Left forelimb (tissue), 1 donor: ENCODE measurements around the gene RBL2.
"Not testable (repeated sequence)": the region's sequence is repeated elsewhere in the genome, so short reads cannot be mapped to it uniquely, and the experiment has no call there.

Experiments used
- DNase-seq: peaks from one replicate; pipeline ENCODE4 v3.0.0-alpha.2; 2018; ENCODE audit warnings: low spot score

RBL2 gene

GRCh38 chr16:53434377-53435065, at the start of gene RBL2:
Gene RBL2 (plus strand): TSS chr16:53434471. CDS start chr16:53434557, 86 bp downstream.
- DNase-seq, result peak; percentile 92

DNA sequence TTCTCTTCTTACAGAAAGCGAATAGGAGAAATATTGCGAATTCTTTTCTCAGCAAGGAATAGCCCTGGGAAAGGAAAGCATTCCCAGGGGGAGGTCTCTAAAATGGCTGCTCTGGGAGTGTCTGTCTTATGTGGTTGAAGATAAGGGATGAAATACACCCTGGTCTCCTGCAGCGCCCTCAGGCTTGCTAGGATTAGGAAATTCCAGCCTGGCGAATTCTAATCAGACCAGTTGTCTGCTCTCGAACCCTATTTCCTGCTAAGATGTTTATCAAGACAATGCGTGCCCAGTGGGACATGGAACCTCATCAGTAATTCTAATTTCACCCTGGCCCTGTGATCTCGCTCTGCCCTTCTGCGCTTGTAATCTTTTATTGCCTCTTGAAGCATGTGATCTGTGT, 49.7 kb upstream of the RBL2 start:
- not testable (repeated sequence) for DNase-seq

GRCh38 chr16:53404959-53405358, 29.3 kb upstream of the RBL2 start:
- no peak for DNase-seq

DNA sequence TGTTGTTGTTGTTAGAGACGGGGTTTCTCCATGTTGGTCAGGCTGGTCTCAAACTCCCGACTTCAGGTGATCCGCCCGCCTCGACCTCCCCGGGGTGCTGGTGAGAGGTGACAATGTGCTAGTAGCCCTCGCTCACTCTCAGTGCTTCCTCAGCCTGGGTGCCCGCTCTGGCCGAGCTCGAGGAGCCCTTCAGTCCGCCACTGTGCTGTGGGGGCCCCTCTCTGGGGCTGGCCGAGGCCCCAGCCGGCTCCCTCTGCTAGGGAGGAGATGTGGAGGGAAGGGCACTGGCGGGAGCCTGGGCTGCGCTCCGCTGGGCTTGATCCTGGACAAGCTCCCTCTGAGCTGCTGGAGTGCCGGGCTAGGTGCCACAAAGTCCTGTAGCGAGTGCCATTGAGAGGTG, 21.7 kb upstream of the RBL2 start:
- no peak for DNase-seq

DNA sequence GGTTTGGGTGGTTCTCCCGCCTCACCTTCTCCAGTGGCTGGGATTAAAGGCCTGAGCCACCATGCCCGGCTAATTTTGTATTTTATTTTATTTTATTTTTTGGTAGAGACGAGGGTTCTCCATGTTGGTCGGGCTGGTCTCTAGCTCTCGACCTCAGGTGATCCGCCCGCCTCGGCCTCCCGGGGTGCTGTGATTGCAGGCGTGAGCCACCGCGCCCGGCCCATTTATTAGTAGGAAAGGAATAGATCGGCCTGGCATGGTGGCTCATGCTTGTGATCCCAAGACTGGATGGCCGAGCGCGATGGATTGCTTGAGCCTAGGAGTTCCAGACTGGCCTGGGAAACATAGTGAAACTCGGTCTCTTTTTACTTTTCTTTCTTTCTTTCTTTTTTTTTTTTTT, 20.4 kb upstream of the RBL2 start:
- no peak for DNase-seq

DNA sequence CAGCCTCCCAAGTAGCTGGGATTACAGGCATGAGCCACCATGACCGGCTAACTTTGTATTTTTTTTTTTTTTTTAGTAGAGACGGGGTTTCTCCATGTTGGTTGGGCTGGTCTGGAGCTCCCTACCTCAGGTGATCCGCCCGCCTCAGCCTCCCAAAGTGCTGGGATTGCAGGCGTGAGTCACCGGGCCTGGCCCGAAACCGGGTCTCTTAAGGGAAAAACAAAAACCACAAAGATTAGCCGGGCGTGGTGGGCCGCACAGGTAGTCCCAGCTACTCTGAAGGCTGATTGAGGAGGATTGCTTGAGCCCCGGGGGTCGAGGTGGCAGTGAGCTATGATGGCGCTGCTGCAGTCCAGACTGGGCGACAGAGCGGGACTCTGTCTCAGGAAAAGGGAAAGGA, 19.9 kb upstream of the RBL2 start:
- DNase-seq, result no peak

- DNase-seq, result no peak
Observed at GRCh38 chr16:53415504-53415903, 18.8 kb upstream of the RBL2 start.

DNA sequence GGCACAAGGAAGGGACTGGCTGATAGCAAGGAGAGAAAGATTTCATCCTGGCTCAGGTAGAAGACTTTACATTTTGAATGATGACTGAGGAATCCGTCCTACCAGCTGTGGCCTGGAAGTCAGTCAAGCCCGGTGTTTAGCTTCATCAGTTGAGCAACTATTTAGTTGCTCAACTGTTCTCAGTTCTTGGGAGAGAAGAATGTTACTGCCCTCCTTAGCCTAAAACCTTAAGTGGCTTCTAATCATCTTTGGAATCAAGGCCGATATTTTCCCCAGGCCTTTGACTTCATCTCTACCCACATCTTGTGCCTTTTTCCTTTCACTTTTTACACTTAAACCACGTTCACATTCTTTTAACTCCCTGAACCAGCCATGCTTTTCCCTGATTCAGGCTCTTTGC, 17.3 kb upstream of the RBL2 start:
- no peak for DNase-seq

GRCh38 chr16:53417976-53418375, 16.3 kb upstream of the RBL2 start:
- DNase-seq, result no peak

GRCh38 chr16:53419383-53419709, 14.9 kb upstream of the RBL2 start:
- not testable (repeated sequence) for DNase-seq

GRCh38 chr16:53421248-53421647, 13.0 kb upstream of the RBL2 start:
- no peak for DNase-seq

DNA sequence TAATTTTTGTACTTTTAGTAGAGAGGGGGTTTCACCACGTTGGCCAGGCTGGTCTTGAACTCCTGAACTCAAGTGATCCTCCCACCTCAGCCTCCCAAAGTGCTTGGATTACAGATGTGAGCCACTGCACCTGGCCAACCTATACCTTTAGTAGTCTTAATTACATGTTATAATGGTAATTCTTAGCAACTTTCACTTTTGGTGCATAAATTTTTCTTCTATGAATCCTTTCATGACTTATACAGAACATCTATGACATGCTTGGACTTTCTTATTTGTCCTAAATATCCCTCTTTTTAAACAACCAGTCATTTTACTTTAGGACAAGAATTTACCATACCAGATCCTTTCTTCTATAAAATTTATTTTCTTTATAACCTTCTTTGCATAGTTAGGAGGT, 10.3 kb upstream of the RBL2 start:
- DNase-seq, result not testable (repeated sequence)

DNA sequence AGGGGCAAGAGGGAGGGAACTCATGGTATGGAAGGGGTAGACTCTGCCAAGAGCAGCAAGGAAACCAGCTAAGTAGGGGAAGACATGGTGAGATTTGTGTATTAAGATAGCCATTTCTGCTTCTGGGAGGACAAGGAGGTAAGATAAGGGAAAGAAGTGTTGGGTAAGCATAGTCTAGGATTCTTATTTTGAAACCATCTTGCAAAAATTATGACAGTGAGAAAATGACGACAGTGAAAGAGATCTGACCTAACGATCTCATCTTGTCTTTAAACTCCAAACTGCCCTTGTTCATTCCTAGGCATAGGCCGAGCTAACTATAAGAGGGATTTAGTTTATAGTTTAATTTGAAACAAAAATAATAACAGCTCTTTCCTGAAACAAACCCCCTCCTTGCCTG, 5.6 kb upstream of the RBL2 start:
- no peak for DNase-seq

DNA sequence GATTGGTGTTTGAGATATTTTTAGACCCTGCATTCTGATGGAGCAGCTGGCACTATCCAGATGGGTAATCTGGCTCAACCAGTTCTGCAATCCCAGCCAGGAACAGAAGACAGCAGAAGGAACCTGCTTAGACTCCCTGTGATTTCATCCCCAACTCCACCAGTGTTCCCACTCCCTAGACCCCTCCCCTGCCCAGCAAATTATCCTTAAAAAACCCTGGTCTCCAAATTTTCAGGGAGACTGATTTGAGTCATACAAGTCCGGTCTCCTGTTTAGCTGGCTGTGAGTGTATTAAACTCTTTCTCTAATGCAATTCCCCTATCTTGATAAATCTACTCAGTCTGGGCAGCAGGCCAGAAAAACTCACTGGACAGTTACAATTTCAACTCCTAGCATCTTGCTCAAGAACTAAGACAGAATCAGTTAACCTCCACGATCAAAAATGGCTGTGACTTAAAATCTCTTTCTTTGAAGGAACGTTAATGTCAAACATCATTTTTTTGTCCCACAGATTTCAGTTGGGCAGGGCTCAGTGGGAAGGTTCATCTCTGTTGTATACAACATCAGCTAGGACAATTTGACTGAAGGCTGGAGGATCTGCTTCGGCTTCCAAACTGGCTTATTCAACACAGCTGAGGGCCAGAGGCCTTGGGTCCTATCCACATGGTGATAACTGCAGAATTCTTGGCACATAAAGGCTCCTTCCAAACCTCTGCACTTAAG, 4.9 kb upstream of the RBL2 start:
- DNase-seq, result no peak

GRCh38 chr16:53430363-53430762, 3.9 kb upstream of the RBL2 start:
- DNase-seq, result no peak

DNA sequence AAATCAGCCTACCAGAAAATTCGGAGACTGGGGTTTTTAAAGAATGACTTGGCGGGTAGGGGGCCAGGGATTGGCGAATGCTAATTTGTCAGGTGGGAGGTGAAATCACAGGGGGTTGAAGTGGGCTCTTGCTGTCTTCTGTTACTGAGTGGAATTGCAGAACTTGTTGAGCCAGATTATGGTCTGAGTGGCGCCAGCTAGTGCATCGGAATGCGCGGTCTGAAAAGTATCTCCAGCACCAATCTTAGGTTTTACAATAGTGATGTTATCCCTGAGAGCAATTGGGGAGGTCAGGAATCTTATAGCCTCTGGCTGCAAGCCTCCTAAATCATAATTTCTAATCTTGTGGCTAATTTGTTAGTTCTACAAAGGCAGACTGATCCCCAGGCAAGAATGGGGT, 762 bp upstream of the RBL2 start:
- DNase-seq, result no peak

GRCh38 chr16:53433930-53434376, 318 bp upstream of the RBL2 start:
- DNase-seq, result no peak

DNA sequence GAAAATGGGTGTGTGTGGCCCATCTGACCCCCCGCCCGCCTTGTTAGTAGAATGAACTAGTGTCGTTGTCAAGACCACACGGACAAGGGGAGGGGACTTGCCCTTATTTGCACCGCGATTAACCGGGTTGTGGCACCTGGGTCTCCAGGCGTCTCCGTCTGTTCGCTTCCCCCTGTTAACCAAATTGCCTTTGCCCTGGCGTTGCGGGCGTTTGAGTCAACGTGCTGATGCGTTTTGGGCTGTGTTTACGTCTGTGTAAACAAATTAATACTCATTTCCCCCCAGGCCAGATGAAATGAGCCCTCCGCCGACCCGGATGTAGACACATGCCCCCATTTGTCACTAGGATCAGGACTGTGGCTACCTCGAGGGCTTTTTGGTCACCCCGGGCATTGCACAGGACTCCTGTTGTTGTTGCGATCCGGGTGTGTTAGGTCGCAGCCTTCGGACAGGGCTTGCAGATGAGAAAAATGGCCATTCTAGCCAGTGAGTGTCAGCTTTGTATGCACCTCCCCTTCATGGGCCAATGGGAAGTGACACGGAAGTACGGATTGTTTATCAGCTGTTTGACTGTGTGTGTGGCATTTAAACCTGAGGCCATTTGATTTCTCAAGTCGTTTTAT, 906 bp downstream of the RBL2 start:
- DNase-seq, result peak; percentile 71

DNA sequence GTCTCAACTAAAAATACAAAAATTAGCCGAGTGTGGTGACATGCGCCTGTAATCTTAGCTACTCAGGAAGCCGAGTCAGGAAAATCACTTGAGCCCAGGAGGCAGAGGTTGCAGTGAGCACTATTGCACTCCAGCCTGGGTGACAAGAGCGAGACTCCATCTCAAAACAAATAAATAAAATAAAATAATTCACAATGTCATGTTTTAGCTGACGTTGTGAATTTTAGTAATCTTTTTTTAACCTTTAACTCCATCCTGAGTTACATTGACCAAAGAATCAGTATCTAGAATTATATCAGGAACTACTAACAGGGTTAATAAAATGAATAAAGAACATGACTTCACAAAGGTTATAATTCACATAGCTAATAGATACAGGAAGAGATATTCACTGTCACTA, 5.9 kb downstream of the RBL2 start:
- no peak for DNase-seq

GRCh38 chr16:53445534-53445933, 11.3 kb downstream of the RBL2 start:
- no peak for DNase-seq

DNA sequence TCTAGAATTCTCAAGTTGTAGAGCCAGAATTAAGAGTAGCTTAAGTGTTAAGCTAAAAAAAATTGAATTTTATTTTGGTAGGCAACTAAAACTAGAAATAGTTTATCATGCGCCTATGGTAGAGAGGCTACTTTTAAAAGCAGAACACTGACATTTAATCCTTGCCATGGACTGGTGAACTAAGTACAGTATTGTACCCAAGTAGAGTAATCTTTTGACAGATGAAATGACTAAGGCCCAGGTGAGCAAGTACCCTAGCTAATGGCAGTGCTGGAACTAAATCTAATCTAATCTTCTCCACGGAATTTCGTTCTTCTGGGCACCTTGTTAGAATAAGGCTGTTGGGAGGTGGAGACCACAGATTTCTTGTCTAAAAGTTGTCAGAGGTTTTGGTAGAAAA, 11.8 kb downstream of the RBL2 start:
- DNase-seq, result no peak

DNA sequence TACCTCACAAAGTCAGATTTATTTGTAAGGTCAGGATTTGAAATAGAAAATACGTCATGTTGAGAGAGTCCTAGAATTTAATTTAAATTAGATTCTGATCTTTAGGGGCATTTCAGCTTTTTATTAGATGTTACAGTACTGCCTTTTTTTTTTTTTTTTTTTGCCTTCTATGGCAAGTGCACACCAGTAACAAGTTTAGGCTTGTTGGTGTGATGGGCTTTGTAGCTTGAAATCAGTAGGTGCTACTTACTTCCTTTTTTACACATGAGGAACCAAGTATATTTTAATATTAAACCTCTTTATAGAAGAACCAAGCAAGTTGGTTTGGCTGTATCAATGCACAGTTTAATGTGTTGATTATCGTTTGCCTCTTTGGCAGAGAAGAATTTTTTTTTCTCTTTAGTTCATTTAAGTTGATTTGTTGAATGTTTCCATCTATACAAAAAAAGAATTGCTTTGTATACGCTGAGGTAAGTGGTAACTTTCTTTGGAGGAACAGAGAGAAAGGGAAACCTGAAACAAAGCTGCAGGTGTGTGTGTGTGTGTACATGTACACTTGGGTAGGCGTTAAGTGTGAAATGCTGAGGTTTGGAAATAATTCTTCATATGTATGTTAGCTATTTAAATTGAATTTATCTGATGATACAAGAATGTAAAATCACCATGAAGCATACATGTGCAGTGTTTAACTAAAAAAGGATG, 15.7 kb downstream of the RBL2 start:
- DNase-seq, result no peak

GRCh38 chr16:53453928-53454327, 19.7 kb downstream of the RBL2 start:
- DNase-seq, result no peak
